Measurements from ENCODE around the gene DPP9.

The DPP9 gene

GRCh38 chr19:4640247-4641000 lies 83.2 kb downstream of the DPP9 start:
- no peak for DNase-seq (ENCODE audit: low read depth)
- TF ChIP-seq, protein P1, sequence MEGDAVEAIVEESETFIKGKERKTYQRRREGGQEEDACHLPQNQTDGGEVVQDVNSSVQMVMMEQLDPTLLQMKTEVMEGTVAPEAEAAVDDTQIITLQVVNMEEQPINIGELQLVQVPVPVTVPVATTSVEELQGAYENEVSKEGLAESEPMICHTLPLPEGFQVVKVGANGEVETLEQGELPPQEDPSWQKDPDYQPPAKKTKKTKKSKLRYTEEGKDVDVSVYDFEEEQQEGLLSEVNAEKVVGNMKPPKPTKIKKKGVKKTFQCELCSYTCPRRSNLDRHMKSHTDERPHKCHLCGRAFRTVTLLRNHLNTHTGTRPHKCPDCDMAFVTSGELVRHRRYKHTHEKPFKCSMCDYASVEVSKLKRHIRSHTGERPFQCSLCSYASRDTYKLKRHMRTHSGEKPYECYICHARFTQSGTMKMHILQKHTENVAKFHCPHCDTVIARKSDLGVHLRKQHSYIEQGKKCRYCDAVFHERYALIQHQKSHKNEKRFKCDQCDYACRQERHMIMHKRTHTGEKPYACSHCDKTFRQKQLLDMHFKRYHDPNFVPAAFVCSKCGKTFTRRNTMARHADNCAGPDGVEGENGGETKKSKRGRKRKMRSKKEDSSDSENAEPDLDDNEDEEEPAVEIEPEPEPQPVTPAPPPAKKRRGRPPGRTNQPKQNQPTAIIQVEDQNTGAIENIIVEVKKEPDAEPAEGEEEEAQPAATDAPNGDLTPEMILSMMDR (IDR thresholded peaks at IDR 0.05; ENCODE audit: insufficient read depth, low read depth, low read length, missing control alignments), result no peak
- H3K4me3 ChIP-seq (ENCODE audit: low read depth, low read length), result peak overlapping the region; percentile 87

GRCh38 chr19:4639531-4640246 lies 84.0 kb downstream of the DPP9 start:
- TF ChIP-seq, protein P1 (IDR thresholded peaks at IDR 0.05; ENCODE audit: insufficient read depth, low read depth, low read length, missing control alignments), result no peak
- peak overlapping the region; percentile 87 for H3K4me3 ChIP-seq (ENCODE audit: low read depth, low read length)
- no peak for DNase-seq (ENCODE audit: low read depth)

DNA sequence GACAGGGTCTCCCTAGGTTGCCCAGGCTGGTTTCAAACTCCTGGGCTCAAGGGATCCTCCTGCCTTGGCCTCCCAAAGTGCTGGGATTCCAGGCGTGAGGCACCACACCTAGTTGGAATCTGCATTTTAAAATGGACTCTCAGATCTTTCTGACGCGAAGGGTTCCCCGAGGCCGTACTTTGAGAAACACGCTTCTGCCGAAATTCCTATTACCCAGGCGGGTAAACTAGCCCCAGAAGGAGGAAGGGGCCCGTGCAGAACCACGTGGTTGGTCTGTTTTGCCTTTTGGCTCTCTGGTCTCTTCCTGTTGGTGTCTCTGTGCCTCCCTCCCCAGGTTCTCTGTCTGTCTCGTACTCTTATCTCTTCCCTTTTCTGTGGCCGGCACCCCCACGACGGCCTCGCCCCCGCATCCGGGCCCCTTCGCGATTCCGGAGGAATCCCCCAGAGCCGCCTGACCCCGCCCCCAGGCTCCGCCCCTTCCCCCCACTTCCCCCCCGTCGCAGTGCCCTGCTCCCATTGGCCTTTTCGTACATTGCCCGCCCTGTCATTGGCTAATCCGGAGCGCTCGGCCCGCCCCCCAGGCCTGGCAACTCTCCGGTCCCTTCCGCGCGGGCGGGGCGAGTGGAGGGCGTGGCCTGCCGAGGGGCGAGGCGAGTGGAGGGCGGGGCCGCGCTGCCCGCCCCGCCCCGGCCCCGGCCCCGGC lies 84.7 kb downstream of the DPP9 start, which contains the start of gene TNFAIP8L1:
TSS of gene TNFAIP8L1 (plus strand) at position 689 of the 703 bp plus-strand sequence. CDS start 12,354 bp downstream, outside the sequence.
- TF ChIP-seq, protein P1 (IDR thresholded peaks at IDR 0.05; ENCODE audit: insufficient read depth, low read depth, low read length, missing control alignments), result no peak
- peak; percentile 99 for DNase-seq (ENCODE audit: low read depth)

DNA sequence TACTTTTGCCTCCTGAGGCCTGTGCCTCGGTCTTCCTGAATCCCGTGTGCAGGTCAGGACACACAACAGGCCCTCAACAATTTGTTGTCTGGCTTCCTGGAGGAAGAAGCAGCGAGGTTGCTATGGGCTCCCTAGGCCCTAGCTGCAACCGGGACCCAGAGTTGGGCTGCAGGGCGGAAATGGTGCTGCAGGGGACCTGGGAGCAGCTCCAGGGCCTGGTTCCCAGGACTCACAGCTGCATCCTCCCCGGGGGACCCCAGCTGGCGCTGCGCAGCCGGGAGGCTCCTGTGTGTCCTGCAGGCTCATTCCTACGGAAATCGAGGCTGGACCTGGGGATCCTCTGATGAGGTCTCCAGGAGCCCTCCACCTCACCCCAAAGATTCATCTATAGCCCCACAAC lies 85.3 kb downstream of the DPP9 start:
- DNase-seq (ENCODE audit: low read depth), result peak; percentile 30
- H3K4me3 ChIP-seq (ENCODE audit: low read depth, low read length), result peak overlapping the region; percentile 43
- TF ChIP-seq, protein P1 (IDR thresholded peaks at IDR 0.05; ENCODE audit: insufficient read depth, low read depth, low read length, missing control alignments), result no peak

More for the DNA sequence above, 84.7 kb downstream of the DPP9 start, which contains the start of gene TNFAIP8L1:
- peak within 1 kb of the TSS; percentile 87 for H3K4me3 ChIP-seq (ENCODE audit: low read depth, low read length)

- H3K4me3 ChIP-seq (ENCODE audit: low read depth, low read length), result no peak overlapping the region
- TF ChIP-seq, protein P1 (IDR thresholded peaks at IDR 0.05; ENCODE audit: insufficient read depth, low read depth, low read length, missing control alignments), result no peak
- DNase-seq (ENCODE audit: low read depth), result no peak
Observed at GRCh38 chr19:4636761-4637160, 86.9 kb downstream of the DPP9 start.

DNA sequence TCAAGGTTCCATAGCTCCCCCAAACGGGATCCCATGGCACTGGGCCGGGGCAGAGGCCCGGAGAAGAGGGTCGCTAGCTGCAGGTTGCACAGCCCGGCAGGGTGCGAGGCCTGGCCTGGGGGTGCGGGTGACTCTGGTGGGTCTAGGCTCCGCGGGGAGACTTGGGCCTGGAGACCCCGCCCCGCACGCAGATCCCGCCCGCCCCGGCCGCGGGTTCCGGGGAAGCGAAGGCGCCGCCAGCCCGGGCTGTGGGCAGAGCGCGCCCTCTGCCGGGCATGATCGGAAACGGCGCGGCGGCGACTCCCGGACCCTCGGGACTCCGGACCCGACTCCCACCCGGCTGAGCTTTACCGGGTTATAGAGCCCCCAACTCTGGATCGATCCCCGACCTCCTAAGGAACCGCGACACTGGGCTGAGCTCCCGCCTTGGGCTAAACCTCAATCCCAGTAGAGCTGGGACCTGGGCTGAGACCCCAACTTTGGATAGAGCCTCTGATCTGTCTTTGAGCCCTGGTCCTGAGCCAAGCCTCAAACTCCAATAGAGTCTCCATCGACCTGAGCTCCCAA lies 87.4 kb downstream of the DPP9 start:
- peak overlapping the region; percentile 53 for H3K4me3 ChIP-seq (ENCODE audit: low read depth, low read length)
- peak; percentile 68 for DNase-seq (ENCODE audit: low read depth)

More for the DNA sequence above, 87.4 kb downstream of the DPP9 start:
- TF ChIP-seq, protein P1 (IDR thresholded peaks at IDR 0.05; ENCODE audit: insufficient read depth, low read depth, low read length, missing control alignments), result peak; percentile 89

Data from GM12865 (cell line).